K562 (cell line): Measurements from ENCODE around the gene MID2. TPM values are rescaled to one million over a fixed set of nuclear protein-coding genes. Genes with fewer than 3 reads are reported as not detected.
A peak's percentile ranks its signal among the peaks of the same experiment; 100 is the strongest.

Source experiments
- ATAC-seq: fragments of 200-7000 bp; cut with Tn5 transposase; 3 replicates; pipeline ENCODE4 v1.9.1; 2020; ENCODE audit warnings: moderate library complexity
- BruUV-seq: library from RNA; stranded (reverse); fragments of 400-500 nt; replicated peaks from 2 replicates; lab custom pipeline; 2021; lab: Mats Ljungman, UMichigan
- CTCF ChIA-PET: fragments of 300-600 bp; formaldehyde crosslinking; extraction: SDS; loops from one replicate; lab custom pipeline; 2021; ENCODE audit warnings: low intra/inter-chr PET ratio; lab: Yijun Ruan, JAX
- POLR2A ChIA-PET: fragments of 300-600, 350-650 bp; sonication (Branson Sonifier 250); formaldehyde crosslinking; extraction: SDS; loops from one replicate; lab custom pipeline; 2021; ENCODE audit warnings: antibody characterized with exemption, inconsistent platforms; lab: Yijun Ruan, JAX
- DNase-seq, 4 experiments: peaks; one replicate each; pipeline versions ENCODE4 v3.0.0 to v3.0.0-alpha.2; 2011 to 2018; ENCODE audit warnings: low spot score in 3 of 4, mixed read lengths in 3 of 4; ENCODE audit errors: extremely low read depth in 1 of 4
- FAIRE-seq: peaks from 2 replicates; lab custom pipeline; 2011; peaks lifted over from hg19 to GRCh38; lab: Jason Lieb, UNC
- H2AFZ ChIP-seq: 2 replicates; pipeline ENCODE4 v1.6.0; 2011; ENCODE audit warnings: low read depth, low read length, control low read depth, inconsistent platforms
- H3K27ac ChIP-seq: fragments of 200-600 bp; 3 replicates; pipeline ENCODE4 v1.8.0; 2011; ENCODE audit warnings: low read depth, mild to moderate bottlenecking, control low read depth, inconsistent platforms, low read length, moderate library complexity, mixed read lengths; ENCODE audit errors: extremely low read depth
- H3K27me3 ChIP-seq, 2 experiments: fragments of 300-600 bp in 1 of 2; 2 replicates in 1 of 2; 3 replicates in 1 of 2; pipeline versions ENCODE4 v1.6.0 to v1.8.0; 2011; ENCODE audit warnings: inconsistent platforms in 2 of 2, low read length in 2 of 2, mild to moderate bottlenecking in 1 of 2, mixed read lengths in 1 of 2, moderate library complexity in 1 of 2; ENCODE audit not compliant: control insufficient read depth in 2 of 2, insufficient read depth in 2 of 2
- H3K36me3 ChIP-seq: fragments of 300-600 bp; 3 replicates; pipeline ENCODE4 v1.8.0; 2011; ENCODE audit warnings: mild to moderate bottlenecking, low read length, inconsistent platforms; ENCODE audit not compliant: control insufficient read depth, insufficient read depth
- H3K4me1 ChIP-seq, 2 experiments: fragments of 200-600 bp in 1 of 2; replicated peaks in 1 of 2; 2 replicates in 1 of 2; 3 replicates in 1 of 2; pipeline versions ENCODE4 v1.5.1 to v1.8.0; 2011; ENCODE audit warnings: inconsistent platforms in 2 of 2, low read length in 2 of 2, mild to moderate bottlenecking in 1 of 2, mixed read lengths in 1 of 2, moderate library complexity in 1 of 2; ENCODE audit not compliant: control insufficient read depth in 2 of 2, insufficient read depth in 2 of 2
- H3K4me2 ChIP-seq: 2 replicates; pipeline ENCODE4 v1.6.1; 2011; ENCODE audit warnings: low read length, control low read depth, inconsistent platforms, mixed read lengths; ENCODE audit not compliant: insufficient read depth
- H3K4me3 ChIP-seq: fragments of 200-600 bp; sonication (generic), shearing (Covaris generic); 2 replicates; pipeline ENCODE4 v1.5.1; 2016; ENCODE audit warnings: control low read depth, inconsistent platforms
- H3K79me2 ChIP-seq: fragments of 200-600 bp; 3 replicates; pipeline ENCODE4 v1.8.0; 2011; ENCODE audit warnings: low read length, inconsistent platforms; ENCODE audit not compliant: control insufficient read depth, insufficient read depth
- H3K9ac ChIP-seq, 2 experiments: 2 replicates each; pipeline versions ENCODE4 v1.6.0 to v1.6.1; 2011; ENCODE audit warnings: low read depth in 2 of 2, low read length in 2 of 2, control low read depth in 1 of 2, inconsistent platforms in 1 of 2, mild to moderate bottlenecking in 1 of 2, mixed read lengths in 1 of 2; ENCODE audit not compliant: insufficient read depth in 1 of 2
- H3K9me1 ChIP-seq: one replicate; pipeline ENCODE4 v1.6.0; 2011; ENCODE audit warnings: inconsistent platforms, mild to moderate bottlenecking, low read length, moderate library complexity; ENCODE audit not compliant: control insufficient read depth, insufficient read depth
- H3K9me3 ChIP-seq: replicated peaks from 2 replicates; pipeline ENCODE4 v1.5.1; 2011; ENCODE audit warnings: low read depth, low read length, inconsistent platforms; ENCODE audit not compliant: control insufficient read depth, insufficient read depth
- H4K20me1 ChIP-seq: replicated peaks from 2 replicates; pipeline ENCODE4 v1.6.1; 2011; ENCODE audit warnings: low read length, inconsistent platforms, mixed read lengths; ENCODE audit not compliant: control insufficient read depth, insufficient read depth
- CEBPB ChIP-seq: fragments of 450-650 bp; IDR thresholded peaks from 2 replicates; pipeline ENCODE4 v1.6.1; 2016; ENCODE audit warnings: missing genetic modification characterization, missing compliant biosample characterization
- DMBX1 ChIP-seq: fragments of 250-450 bp; sonication (Bioruptor Pico); IDR thresholded peaks from 2 replicates; pipeline ENCODE4 v1.8.0; 2022; ENCODE audit warnings: inconsistent platforms, mild to moderate bottlenecking, moderate library complexity, borderline replicate concordance
- DNMT1 ChIP-seq: fragments of 450-650 bp; IDR thresholded peaks from 2 replicates; pipeline ENCODE4 v1.6.1; 2016; ENCODE audit warnings: antibody characterized with exemption, mild to moderate bottlenecking
- ESRRA ChIP-seq: fragments of 450-650 bp; IDR thresholded peaks from 2 replicates; pipeline ENCODE4 v1.6.1; 2014; ENCODE audit warnings: low read depth, mild to moderate bottlenecking, moderate library complexity, borderline replicate concordance
- FOXK1 ChIP-seq: sonication (generic); formaldehyde crosslinking; IDR thresholded peaks from 2 replicates; pipeline ENCODE4 v1.8.0; 2022; ENCODE audit warnings: missing genetic modification reagents, mild to moderate bottlenecking, borderline replicate concordance
- HMG20A ChIP-seq: fragments of 450-650 bp; formaldehyde crosslinking; conservative IDR thresholded peaks from 2 replicates; pipeline ENCODE4 v1.4.0; 2020; ENCODE audit warnings: mild to moderate bottlenecking, mixed read lengths
- MTA1 ChIP-seq: fragments of 450-650 bp; IDR thresholded peaks from 2 replicates; pipeline ENCODE4 v1.6.1; 2017; ENCODE audit warnings: borderline replicate concordance
- NCOA2 ChIP-seq, 2 experiments: fragments of 450-650 bp; IDR thresholded peaks; 2 replicates each; pipeline ENCODE4 v1.6.1; 2018; ENCODE audit warnings: mild to moderate bottlenecking in 2 of 2, moderate library complexity in 1 of 2; ENCODE audit not compliant: partially characterized antibody in 2 of 2
- POLR2B ChIP-seq: fragments of 450-650 bp; IDR thresholded peaks from 2 replicates; pipeline ENCODE4 v1.6.1; 2018; ENCODE audit warnings: low read depth; ENCODE audit not compliant: partially characterized antibody
- RBM25 ChIP-seq: fragments of 200-400 bp; formaldehyde crosslinking; IDR thresholded peaks from 2 replicates; pipeline ENCODE4 v1.6.1; 2018; ENCODE audit warnings: low read length, low read depth, moderate library complexity; ENCODE audit not compliant: severe bottlenecking
- RBM39 ChIP-seq: fragments of 200-400 bp; formaldehyde crosslinking; optimal IDR thresholded peaks from 2 replicates; pipeline ENCODE3; 2018; ENCODE audit warnings: low read depth, low read length
- SAFB2 ChIP-seq: fragments of 200-400 bp; formaldehyde crosslinking; IDR thresholded peaks from 2 replicates; pipeline ENCODE4 v1.6.1; 2018; ENCODE audit warnings: borderline replicate concordance, low read length, low read depth, moderate library complexity; ENCODE audit not compliant: severe bottlenecking
- SRSF7 ChIP-seq: fragments of 200-400 bp; formaldehyde crosslinking; optimal IDR thresholded peaks from 2 replicates; pipeline ENCODE3; 2017; ENCODE audit warnings: mild to moderate bottlenecking, low read depth, low read length
- ZNF311 ChIP-seq: fragments of 250-450 bp; sonication (Bioruptor Pico); IDR thresholded peaks from 2 replicates; pipeline ENCODE4 v1.4.0; 2020; ENCODE audit warnings: mild to moderate bottlenecking, moderate library complexity
- ZNF584 ChIP-seq: fragments of 200-800 bp; sonication (Bioruptor generic); IDR thresholded peaks from 2 replicates; pipeline ENCODE4 v1.6.1; 2016; ENCODE audit warnings: low read depth, mild to moderate bottlenecking, missing genetic modification characterization, missing compliant biosample characterization
- WGBS: fragments of 100-300 bp; shearing (Covaris generic); methylation state at CpG from one replicate; pipeline ENCODE4 v1.1.6; 2016; ENCODE audit warnings: low coverage, mixed read lengths; ENCODE audit not compliant: insufficient coverage; ENCODE audit errors: missing lambda C conversion rate; 5-methylcytosine and 5-hydroxymethylcytosine counted together
- in situ Hi-C: fragments of 300-500 bp; cut with MboI; formaldehyde crosslinking; loops from 4 replicates; pipeline ENCODE4 v1.15.0; 2018; ENCODE audit warnings: inconsistent platforms, mixed read lengths
- intact Hi-C: fragments of 100-400 bp; cut with micrococcal nuclease; formaldehyde crosslinking; loops from 2 replicates; pipeline ENCODE4 v1.14.2; 2022
- polyA plus RNA-seq, 8 experiments: library from polyadenylated mRNA; depleted of rRNA in 4 of 8; stranded (reverse) in 5 of 8; unstranded in 3 of 8; fragments of >200 nt; fragmentation: Nextera tagmentation in 2 of 8; fragmentation: Illumina TruSeq in 1 of 8; extraction: Ambion mirVana in 2 of 8; extraction: Trizol in 1 of 8; gene quantifications; 2 replicates each; pipeline versions ENCODE4 v1.2.1 to v1.2.3, GENCODE V29; 2011 to 2014; ENCODE audit warnings: inconsistent platforms in 1 of 8, missing spikeins in 1 of 8
- total RNA-seq, 7 experiments: library from RNA; depleted of rRNA in 6 of 7; stranded (reverse); fragments of >200 nt in 6 of 7; fragmentation: Illumina TruSeq in 2 of 7; extraction: Trizol in 2 of 7; gene quantifications; 2 replicates each; pipeline versions ENCODE4 v1.2.1 to v1.2.3, GENCODE V29; 2011 to 2021; ENCODE audit warnings: low replicate concordance in 1 of 7
- TF ChIP-seq, protein P1 (sequence below): fragments of 250-450 bp; sonication (Bioruptor Pico); IDR thresholded peaks from 2 replicates; pipeline ENCODE4 v1.5.0; 2020; ENCODE audit warnings: mild to moderate bottlenecking
- TF ChIP-seq, protein P2 (sequence below): IDR thresholded peaks from 2 replicates; pipeline ENCODE4 v1.6.1; 2012; ENCODE audit warnings: low read depth, low read length, improper control_type of control experiment, borderline replicate concordance

The MID2 gene
- total and polyA plus RNA-seq, 9 of the 15 experiments (the other 6 are each of a cell fraction or from before 2014, with no cell fraction given), result 0.07 TPM; not detected in 8

DNA sequence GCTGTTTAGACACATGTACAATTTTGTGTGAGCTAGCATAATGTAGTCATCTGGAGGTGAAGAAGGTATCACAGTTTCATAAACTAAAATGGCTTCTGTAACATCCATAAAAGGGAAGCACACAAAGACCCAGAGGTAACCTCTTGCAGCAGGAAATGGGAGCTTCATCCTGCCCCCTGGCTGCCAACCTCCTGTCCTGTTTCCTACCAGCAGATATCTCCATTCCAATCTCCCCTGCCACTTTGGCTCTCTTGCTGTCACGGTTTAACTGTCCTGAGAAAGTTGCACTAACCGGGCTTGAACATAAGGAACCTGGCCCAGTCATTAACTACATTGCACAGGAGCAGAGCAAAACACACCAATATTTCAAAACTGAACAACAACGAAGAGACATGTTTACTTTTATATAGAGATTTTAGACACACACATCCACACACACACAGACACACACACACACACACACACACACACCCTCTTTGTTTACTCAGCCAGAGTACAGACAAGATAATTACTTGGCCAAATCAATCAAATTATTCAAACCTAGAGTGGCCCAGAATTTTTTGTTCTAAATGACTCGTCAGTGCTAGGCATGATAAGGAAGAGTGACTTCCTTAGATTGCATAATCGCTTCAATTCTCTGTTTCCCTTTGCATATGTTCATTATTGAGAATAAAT is 24.2 kb downstream of the MID2 start (continued):
- TF ChIP-seq SRSF7 (no peak), ZNF584 (CRISPR knock-in tag) (no peak), DMBX1 (CRISPR knock-in tag) (no peak), NCOA2 (IDR thresholded peaks at IDR 0.05; ENCODE audit: partially characterized antibody in 2 of 2) (no peak), CEBPB (tag) (0 out of 2 replicates have a peak, but pooled peaks have one; percentile 17), SAFB2 (no peak), RBM25 (no peak), RBM39 (no peak)

DNA sequence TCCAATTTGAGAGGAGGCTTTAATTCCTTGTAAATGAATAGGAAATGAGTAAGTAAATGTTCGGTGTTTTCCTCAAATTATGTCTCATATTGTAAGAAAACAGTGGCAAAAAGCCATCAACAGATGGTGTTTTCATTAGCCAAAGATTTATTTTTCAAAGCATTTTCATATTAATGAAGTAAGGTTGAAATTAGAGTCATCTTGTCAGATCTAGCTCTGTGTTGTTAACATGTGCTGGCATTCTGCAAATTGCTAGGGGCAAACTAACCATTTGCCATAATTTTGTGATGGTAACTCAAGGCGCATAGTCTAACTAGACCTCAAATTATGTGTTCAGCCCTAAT is 24.7 kb downstream of the MID2 start:
- no peaks in the 10 kb centered on the region for H4K20me1 ChIP-seq
- no peaks in the 10 kb centered on the region for H3K27me3 ChIP-seq
- no peak for ATAC-seq
- H3K9ac ChIP-seq, result no peak overlapping the region
- no peaks in the 10 kb centered on the region for H3K9me3 ChIP-seq
- FAIRE-seq, result no peak
- no peak for DNase-seq
- no peak overlapping the region for H3K4me2 ChIP-seq
- no peak overlapping the region for H2AFZ ChIP-seq
- ChIA-PET CTCF (no interaction called here), POLR2A (no interaction called here)
- 14% methylated on average over 2 of the region's 2 CpGs for WGBS
- H3K9me1 ChIP-seq, result no peaks in the 10 kb centered on the region
- in situ Hi-C loops (no loop called here), intact Hi-C loops (no loop called here)
- no peak overlapping the region for H3K27ac ChIP-seq
- no TSS peak for BruUV-seq
- no peaks in the 10 kb centered on the region for H3K79me2 ChIP-seq
- no peak overlapping the region for H3K4me3 ChIP-seq
- H3K4me1 ChIP-seq, result no peaks in the 10 kb centered on the region
- no peaks in the 10 kb centered on the region for H3K36me3 ChIP-seq
- TF ChIP-seq MTA1 (no peak), DNMT1 (no peak), POLR2B (no peak), ZNF311 (no peak), FOXK1 (no peak), ESRRA (no peak), HMG20A (no peak)
- TF ChIP-seq, protein P1, sequence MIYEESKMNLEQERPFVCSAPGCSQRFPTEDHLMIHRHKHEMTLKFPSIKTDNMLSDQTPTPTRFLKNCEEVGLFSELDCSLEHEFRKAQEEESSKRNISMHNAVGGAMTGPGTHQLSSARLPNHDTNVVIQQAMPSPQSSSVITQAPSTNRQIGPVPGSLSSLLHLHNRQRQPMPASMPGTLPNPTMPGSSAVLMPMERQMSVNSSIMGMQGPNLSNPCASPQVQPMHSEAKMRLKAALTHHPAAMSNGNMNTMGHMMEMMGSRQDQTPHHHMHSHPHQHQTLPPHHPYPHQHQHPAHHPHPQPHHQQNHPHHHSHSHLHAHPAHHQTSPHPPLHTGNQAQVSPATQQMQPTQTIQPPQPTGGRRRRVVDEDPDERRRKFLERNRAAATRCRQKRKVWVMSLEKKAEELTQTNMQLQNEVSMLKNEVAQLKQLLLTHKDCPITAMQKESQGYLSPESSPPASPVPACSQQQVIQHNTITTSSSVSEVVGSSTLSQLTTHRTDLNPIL (CRISPR knock-in tag), result no peak
- TF ChIP-seq, protein P2, sequence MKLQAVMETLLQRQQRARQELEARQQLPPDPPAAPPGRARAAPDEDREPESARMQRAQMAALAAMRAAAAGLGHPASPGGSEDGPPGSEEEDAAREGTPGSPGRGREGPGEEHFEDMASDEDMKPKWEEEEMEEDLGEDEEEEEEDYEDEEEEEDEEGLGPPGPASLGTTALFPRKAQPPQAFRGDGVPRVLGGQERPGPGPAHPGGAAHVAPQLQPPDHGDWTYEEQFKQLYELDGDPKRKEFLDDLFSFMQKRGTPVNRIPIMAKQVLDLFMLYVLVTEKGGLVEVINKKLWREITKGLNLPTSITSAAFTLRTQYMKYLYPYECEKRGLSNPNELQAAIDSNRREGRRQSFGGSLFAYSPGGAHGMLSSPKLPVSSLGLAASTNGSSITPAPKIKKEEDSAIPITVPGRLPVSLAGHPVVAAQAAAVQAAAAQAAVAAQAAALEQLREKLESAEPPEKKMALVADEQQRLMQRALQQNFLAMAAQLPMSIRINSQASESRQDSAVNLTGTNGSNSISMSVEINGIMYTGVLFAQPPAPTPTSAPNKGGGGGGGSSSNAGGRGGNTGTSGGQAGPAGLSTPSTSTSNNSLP, result no peak
